Measurements from ENCODE around the gene TFDP2. TPM values are rescaled to one million over a fixed set of nuclear protein-coding genes. Genes with fewer than 3 reads are reported as not detected.

The TFDP2 gene
- total and polyA plus RNA-seq, 9 of the 15 experiments (the other 6 are each of a cell fraction or from before 2014, with no cell fraction given): 95.6 to 179 (median 126) TPM

DNA sequence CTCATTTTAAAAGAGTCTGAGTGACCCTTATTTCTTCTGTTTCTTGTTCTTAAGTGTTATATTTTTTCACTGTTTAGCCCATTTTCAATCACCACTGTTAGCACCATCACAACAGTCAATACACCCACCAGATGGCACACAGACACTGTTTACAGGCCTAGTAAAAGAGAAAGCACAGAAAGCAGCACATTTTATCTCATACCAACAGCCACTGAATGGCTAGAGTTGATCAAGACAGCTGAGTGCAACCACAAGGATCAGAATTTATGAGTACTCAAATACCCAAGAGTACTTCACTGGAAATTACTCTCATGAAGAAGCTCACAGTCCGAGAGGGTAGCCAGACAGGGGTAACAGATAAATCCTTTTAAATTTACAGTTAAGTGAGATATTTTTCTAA, 127.0 kb downstream of the TFDP2 start (continued):
- TF ChIP-seq, protein P1, sequence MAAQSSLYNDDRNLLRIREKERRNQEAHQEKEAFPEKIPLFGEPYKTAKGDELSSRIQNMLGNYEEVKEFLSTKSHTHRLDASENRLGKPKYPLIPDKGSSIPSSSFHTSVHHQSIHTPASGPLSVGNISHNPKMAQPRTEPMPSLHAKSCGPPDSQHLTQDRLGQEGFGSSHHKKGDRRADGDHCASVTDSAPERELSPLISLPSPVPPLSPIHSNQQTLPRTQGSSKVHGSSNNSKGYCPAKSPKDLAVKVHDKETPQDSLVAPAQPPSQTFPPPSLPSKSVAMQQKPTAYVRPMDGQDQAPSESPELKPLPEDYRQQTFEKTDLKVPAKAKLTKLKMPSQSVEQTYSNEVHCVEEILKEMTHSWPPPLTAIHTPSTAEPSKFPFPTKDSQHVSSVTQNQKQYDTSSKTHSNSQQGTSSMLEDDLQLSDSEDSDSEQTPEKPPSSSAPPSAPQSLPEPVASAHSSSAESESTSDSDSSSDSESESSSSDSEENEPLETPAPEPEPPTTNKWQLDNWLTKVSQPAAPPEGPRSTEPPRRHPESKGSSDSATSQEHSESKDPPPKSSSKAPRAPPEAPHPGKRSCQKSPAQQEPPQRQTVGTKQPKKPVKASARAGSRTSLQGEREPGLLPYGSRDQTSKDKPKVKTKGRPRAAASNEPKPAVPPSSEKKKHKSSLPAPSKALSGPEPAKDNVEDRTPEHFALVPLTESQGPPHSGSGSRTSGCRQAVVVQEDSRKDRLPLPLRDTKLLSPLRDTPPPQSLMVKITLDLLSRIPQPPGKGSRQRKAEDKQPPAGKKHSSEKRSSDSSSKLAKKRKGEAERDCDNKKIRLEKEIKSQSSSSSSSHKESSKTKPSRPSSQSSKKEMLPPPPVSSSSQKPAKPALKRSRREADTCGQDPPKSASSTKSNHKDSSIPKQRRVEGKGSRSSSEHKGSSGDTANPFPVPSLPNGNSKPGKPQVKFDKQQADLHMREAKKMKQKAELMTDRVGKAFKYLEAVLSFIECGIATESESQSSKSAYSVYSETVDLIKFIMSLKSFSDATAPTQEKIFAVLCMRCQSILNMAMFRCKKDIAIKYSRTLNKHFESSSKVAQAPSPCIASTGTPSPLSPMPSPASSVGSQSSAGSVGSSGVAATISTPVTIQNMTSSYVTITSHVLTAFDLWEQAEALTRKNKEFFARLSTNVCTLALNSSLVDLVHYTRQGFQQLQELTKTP (IDR thresholded peaks at IDR 0.05; ENCODE audit: low read depth in 1 of 2, partially characterized antibody in 2 of 2): peak in 1 of 2 experiments; percentile 36
- no peak for TF ChIP-seq RBM34 (IDR thresholded peaks at IDR 0.05; ENCODE audit: borderline replicate concordance, insufficient read depth, low read length)
- TF ChIP-seq SMAD1 (IDR thresholded peaks at IDR 0.05; ENCODE audit: low read depth, low read length, partially characterized antibody): peak; percentile 44
- peak; percentile 83 for TF ChIP-seq NFIC (IDR thresholded peaks at IDR 0.05)
- TF ChIP-seq, protein P2, sequence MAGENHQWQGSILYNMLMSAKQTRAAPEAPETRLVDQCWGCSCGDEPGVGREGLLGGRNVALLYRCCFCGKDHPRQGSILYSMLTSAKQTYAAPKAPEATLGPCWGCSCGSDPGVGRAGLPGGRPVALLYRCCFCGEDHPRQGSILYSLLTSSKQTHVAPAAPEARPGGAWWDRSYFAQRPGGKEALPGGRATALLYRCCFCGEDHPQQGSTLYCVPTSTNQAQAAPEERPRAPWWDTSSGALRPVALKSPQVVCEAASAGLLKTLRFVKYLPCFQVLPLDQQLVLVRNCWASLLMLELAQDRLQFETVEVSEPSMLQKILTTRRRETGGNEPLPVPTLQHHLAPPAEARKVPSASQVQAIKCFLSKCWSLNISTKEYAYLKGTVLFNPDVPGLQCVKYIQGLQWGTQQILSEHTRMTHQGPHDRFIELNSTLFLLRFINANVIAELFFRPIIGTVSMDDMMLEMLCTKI (IDR thresholded peaks at IDR 0.05; ENCODE audit: partially characterized antibody): no peak
- TF ChIP-seq, protein P3, sequence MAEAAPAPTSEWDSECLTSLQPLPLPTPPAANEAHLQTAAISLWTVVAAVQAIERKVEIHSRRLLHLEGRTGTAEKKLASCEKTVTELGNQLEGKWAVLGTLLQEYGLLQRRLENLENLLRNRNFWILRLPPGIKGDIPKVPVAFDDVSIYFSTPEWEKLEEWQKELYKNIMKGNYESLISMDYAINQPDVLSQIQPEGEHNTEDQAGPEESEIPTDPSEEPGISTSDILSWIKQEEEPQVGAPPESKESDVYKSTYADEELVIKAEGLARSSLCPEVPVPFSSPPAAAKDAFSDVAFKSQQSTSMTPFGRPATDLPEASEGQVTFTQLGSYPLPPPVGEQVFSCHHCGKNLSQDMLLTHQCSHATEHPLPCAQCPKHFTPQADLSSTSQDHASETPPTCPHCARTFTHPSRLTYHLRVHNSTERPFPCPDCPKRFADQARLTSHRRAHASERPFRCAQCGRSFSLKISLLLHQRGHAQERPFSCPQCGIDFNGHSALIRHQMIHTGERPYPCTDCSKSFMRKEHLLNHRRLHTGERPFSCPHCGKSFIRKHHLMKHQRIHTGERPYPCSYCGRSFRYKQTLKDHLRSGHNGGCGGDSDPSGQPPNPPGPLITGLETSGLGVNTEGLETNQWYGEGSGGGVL (CRISPR knock-in tag; IDR thresholded peaks at IDR 0.05): no peak
- no peak for TF ChIP-seq ZNF140 (CRISPR knock-in tag; IDR thresholded peaks at IDR 0.05)
- TF ChIP-seq MCM3 (IDR thresholded peaks at IDR 0.05): no peak
- no peak for TF ChIP-seq STAT5B (CRISPR knock-in tag; IDR thresholded peaks at IDR 0.05)
- peak in 1 of 2 experiments; percentile 87; a peak in 2 of 4 replicates for TF ChIP-seq RCOR1 (IDR thresholded peaks at IDR 0.05; ENCODE audit: borderline replicate concordance in 1 of 2, low read depth in 2 of 2, low read length in 2 of 2)
- TF ChIP-seq, protein P4, sequence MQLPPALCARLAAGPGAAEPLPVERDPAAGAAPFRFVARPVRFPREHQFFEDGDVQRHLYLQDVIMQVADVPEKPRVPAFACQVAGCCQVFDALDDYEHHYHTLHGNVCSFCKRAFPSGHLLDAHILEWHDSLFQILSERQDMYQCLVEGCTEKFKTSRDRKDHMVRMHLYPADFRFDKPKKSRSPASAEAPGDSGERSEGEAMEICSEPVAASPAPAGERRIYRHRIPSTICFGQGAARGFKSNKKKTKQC (CRISPR knock-in tag; IDR thresholded peaks at IDR 0.05): no peak
- TF ChIP-seq, protein P5, sequence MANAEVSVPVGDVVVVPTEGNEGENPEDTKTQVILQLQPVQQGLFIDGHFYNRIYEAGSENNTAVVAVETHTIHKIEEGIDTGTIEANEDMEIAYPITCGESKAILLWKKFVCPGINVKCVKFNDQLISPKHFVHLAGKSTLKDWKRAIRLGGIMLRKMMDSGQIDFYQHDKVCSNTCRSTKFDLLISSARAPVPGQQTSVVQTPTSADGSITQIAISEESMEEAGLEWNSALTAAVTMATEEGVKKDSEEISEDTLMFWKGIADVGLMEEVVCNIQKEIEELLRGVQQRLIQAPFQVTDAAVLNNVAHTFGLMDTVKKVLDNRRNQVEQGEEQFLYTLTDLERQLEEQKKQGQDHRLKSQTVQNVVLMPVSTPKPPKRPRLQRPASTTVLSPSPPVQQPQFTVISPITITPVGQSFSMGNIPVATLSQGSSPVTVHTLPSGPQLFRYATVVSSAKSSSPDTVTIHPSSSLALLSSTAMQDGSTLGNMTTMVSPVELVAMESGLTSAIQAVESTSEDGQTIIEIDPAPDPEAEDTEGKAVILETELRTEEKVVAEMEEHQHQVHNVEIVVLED (CRISPR knock-in tag; IDR thresholded peaks at IDR 0.05): no peak
- TF ChIP-seq SRSF7 (optimal IDR thresholded peaks at IDR 0.05; ENCODE audit: low read depth, low read length): no peak
- no peak for TF ChIP-seq POLR2A (conservative IDR thresholded peaks at IDR 0.05)
- TF ChIP-seq MEF2A (IDR thresholded peaks at IDR 0.05; ENCODE audit: control insufficient read depth, low read depth, low read length): no peak
- TF ChIP-seq ZZZ3 (IDR thresholded peaks at IDR 0.05): no peak
- TF ChIP-seq ZNF699 (CRISPR knock-in tag; IDR thresholded peaks at IDR 0.05; ENCODE audit: insufficient replicate concordance): no peak
- peak; percentile 91 for TF ChIP-seq PML (IDR thresholded peaks at IDR 0.05; ENCODE audit: low read length)

Measured in K562 (cell line).